ENCODE results near the gene LAMTOR1. TPM values are rescaled to one million over a fixed set of nuclear protein-coding genes. Genes with fewer than 3 reads are reported as not detected.

Gene LAMTOR1
- total RNA-seq, 4 donors from 2014 or later: 64.5 to 111 (median 101) TPM

Other genes starting within 250 kb of the LAMTOR1 start
- gene DEFB131B, start 224.8 kb downstream of the LAMTOR1 start, total RNA-seq: not detected
- gene XNDC1N, start 174.7 kb downstream of the LAMTOR1 start, total RNA-seq: 10 to 100 TPM in 1 of 4 donors, 1 to 10 TPM in 3; 3.6 to 25.3 (median 5.2) TPM
- 10 to 100 TPM; 19.6 to 36.0 (median 26.3) TPM for gene RNF121, start 174.3 kb downstream of the LAMTOR1 start, total RNA-seq
- 10 to 100 TPM in 1 of 4 donors, 1 to 10 TPM in 3; 2.9 to 18.6 (median 7.2) TPM for gene IL18BP, start 104.4 kb downstream of the LAMTOR1 start, total RNA-seq
- gene NUMA1, start 22.8 kb downstream of the LAMTOR1 start, total RNA-seq: 100 to 1,000 TPM; 296 to 845 (median 452) TPM
- gene LRRC51, start 22.4 kb downstream of the LAMTOR1 start, total RNA-seq: 1 to 10 TPM; 3.7 to 9.9 (median 6.6) TPM
- not detected for gene TOMT, start 2.6 kb upstream of the LAMTOR1 start, total RNA-seq
- gene ANAPC15, start 9.4 kb upstream of the LAMTOR1 start, total RNA-seq: 10 to 100 TPM; 20.6 to 32.1 (median 25.6) TPM
- gene FOLR3, start 32.4 kb upstream of the LAMTOR1 start, total RNA-seq: not detected
- 1 to 10 TPM in 3 of 4 donors, not detected in 1; 1.5 to 4.3 (median 4.3) TPM for gene FOLR1, start 88.8 kb upstream of the LAMTOR1 start, total RNA-seq
- gene FOLR2, start 113.5 kb upstream of the LAMTOR1 start, total RNA-seq: 10 to 100 TPM in 1 of 4 donors, 1 to 10 TPM in 3; 3.1 to 10.1 (median 5.1) TPM
- gene INPPL1, start 121.5 kb upstream of the LAMTOR1 start, total RNA-seq: 100 to 1,000 TPM in 1 of 4 donors, 10 to 100 TPM in 3; 31.0 to 102 (median 63.1) TPM
- gene PHOX2A, start 140.9 kb upstream of the LAMTOR1 start, total RNA-seq: not detected

All from suprapubic skin (tissue), 4 donors.